Smooth muscle cell (in vitro differentiated cells): ENCODE results near the gene SLC7A10. TPM values are rescaled to one million over a fixed set of nuclear protein-coding genes. Genes with fewer than 3 reads are reported as not detected.

ENCODE experiments used
- DNase-seq: peaks from one replicate; lab custom pipeline; 2025; ENCODE audit not compliant: unreplicated experiment; lab: John Stamatoyannopoulos, UW
- H2AFZ ChIP-seq: fragments of 200-600 bp; sonication (generic); 2 replicates; pipeline ENCODE4 v1.6.0; 2016; ENCODE audit warnings: antibody characterized with exemption, low read depth, mild to moderate bottlenecking
- H3F3A ChIP-seq: fragments of 200-600 bp; sonication (generic); 2 replicates; pipeline ENCODE4 v1.6.0; 2017; ENCODE audit warnings: antibody characterized with exemption, low read depth
- H3K27ac ChIP-seq: fragments of 200-600 bp; sonication (generic); 2 replicates; pipeline ENCODE4 v1.5.1; 2016; ENCODE audit warnings: low read depth, mild to moderate bottlenecking
- H3K27me3 ChIP-seq: fragments of 200-600 bp; sonication (generic); 2 replicates; pipeline ENCODE4 v1.6.1; 2016; ENCODE audit warnings: low read depth, mild to moderate bottlenecking
- H3K36me3 ChIP-seq: fragments of 200-600 bp; sonication (generic); 2 replicates; pipeline ENCODE4 v1.5.1; 2016; ENCODE audit warnings: low read depth
- H3K4me1 ChIP-seq: fragments of 200-600 bp; sonication (generic); 2 replicates; pipeline ENCODE4 v1.5.1; 2016; ENCODE audit warnings: low read depth
- H3K4me2 ChIP-seq: fragments of 200-600 bp; sonication (generic); 2 replicates; pipeline ENCODE4 v1.6.0; 2016; ENCODE audit warnings: mild to moderate bottlenecking
- H3K4me3 ChIP-seq: fragments of 200-600 bp; sonication (generic); 2 replicates; pipeline ENCODE4 v1.5.1; 2016; ENCODE audit warnings: mild to moderate bottlenecking
- H3K79me2 ChIP-seq: fragments of 200-600 bp; sonication (generic); 2 replicates; pipeline ENCODE4 v1.6.0; 2016; ENCODE audit warnings: low read depth, mild to moderate bottlenecking
- H3K9ac ChIP-seq: fragments of 200-600 bp; sonication (generic); 2 replicates; pipeline ENCODE4 v1.6.0; 2016; ENCODE audit warnings: low read depth
- H3K9me3 ChIP-seq: fragments of 200-600 bp; sonication (generic); replicated peaks from 2 replicates; pipeline ENCODE4 v1.5.1; 2016; ENCODE audit warnings: low read depth
- H4K20me1 ChIP-seq: fragments of 200-600 bp; sonication (generic); 2 replicates; pipeline ENCODE4 v1.6.0; 2016; ENCODE audit warnings: low read depth
- CTCF ChIP-seq: fragments of 200-600 bp; sonication (generic); IDR thresholded peaks from 2 replicates; pipeline ENCODE4 v1.5.1; 2017; ENCODE audit warnings: borderline replicate concordance, mild to moderate bottlenecking, antibody characterized with exemption; ENCODE audit not compliant: insufficient read depth, poor library complexity, severe bottlenecking
- WGBS: methylation state at CpG from one replicate; pipeline ENCODE4 v1.1.7; 2016; ENCODE audit warnings: low lambda C conversion rate; 5-methylcytosine and 5-hydroxymethylcytosine counted together
- polyA plus RNA-seq: library from polyadenylated mRNA; unstranded; fragments of >200 nt; fragmentation: Nextera tagmentation; extraction: Ambion mirVana; gene quantifications from 2 replicates; pipeline ENCODE4 v1.2.1, GENCODE V29; 2016
- total RNA-seq: library from RNA; depleted of rRNA; stranded (reverse); fragments of >200 nt; gene quantifications from 2 replicates; pipeline ENCODE4 v1.2.3, GENCODE V29; 2014

The SLC7A10 gene
- total and polyA plus RNA-seq, 2 experiments from 2014 or later = 0.51 TPM; not detected in 1

- WGBS = 77% methylated on average over 20 of the region's 28 CpGs
- no peak overlapping the region for H3K9ac ChIP-seq
- H3K4me1 ChIP-seq = no peaks in the 10 kb centered on the region
- no peak overlapping the region for H2AFZ ChIP-seq
- H3K4me2 ChIP-seq = no peak overlapping the region
- H3K27me3 ChIP-seq = no peaks in the 10 kb centered on the region
- DNase-seq = no peak
- no peaks in the 10 kb centered on the region for H3F3A ChIP-seq
- no peak for TF ChIP-seq CTCF
- no peaks in the 10 kb centered on the region for H3K9me3 ChIP-seq
- no peaks in the 10 kb centered on the region for H4K20me1 ChIP-seq
- H3K79me2 ChIP-seq = no peaks in the 10 kb centered on the region
- no peak overlapping the region for H3K4me3 ChIP-seq
- no peaks in the 10 kb centered on the region for H3K36me3 ChIP-seq
- no peak overlapping the region for H3K27ac ChIP-seq
Observed at GRCh38 chr19:33248954-33249613, 23.4 kb upstream of the SLC7A10 start.

- Histone ChIP-seq H3K4me2 (no peak overlapping the region), H3K36me3 (no peaks in the 10 kb centered on the region), H3K9me3 (no peaks in the 10 kb centered on the region), H3K4me3 (no peak overlapping the region), H3K27me3 (no peaks in the 10 kb centered on the region), H3K79me2 (no peaks in the 10 kb centered on the region), H3F3A (no peaks in the 10 kb centered on the region), H3K9ac (no peak overlapping the region), H3K27ac (no peak overlapping the region), H3K4me1 (no peaks in the 10 kb centered on the region), H4K20me1 (no peaks in the 10 kb centered on the region), H2AFZ (no peak overlapping the region)
- no peak for TF ChIP-seq CTCF
- no peak for DNase-seq
- WGBS = 62% methylated on average over 11 of the region's 11 CpGs
Observed at GRCh38 chr19:33248553-33248953, 22.9 kb upstream of the SLC7A10 start.

GRCh38 chr19:33248104-33248503, 22.5 kb upstream of the SLC7A10 start:
- no peak overlapping the region for H3K27ac ChIP-seq
- H3K4me3 ChIP-seq = no peak overlapping the region
- DNase-seq = no peak
- H3K4me2 ChIP-seq = no peak overlapping the region
- no peaks in the 10 kb centered on the region for H3K27me3 ChIP-seq
- no peak overlapping the region for H2AFZ ChIP-seq
- no peaks in the 10 kb centered on the region for H3K79me2 ChIP-seq
- H3K9me3 ChIP-seq = no peaks in the 10 kb centered on the region
- no peak for TF ChIP-seq CTCF
- H3K9ac ChIP-seq = no peak overlapping the region
- 97% methylated on average over 8 of the region's 8 CpGs for whole genome bisulfite sequencing
- H3K4me1 ChIP-seq = no peaks in the 10 kb centered on the region
- H4K20me1 ChIP-seq = no peaks in the 10 kb centered on the region
- H3F3A ChIP-seq = no peaks in the 10 kb centered on the region
- no peaks in the 10 kb centered on the region for H3K36me3 ChIP-seq

DNA sequence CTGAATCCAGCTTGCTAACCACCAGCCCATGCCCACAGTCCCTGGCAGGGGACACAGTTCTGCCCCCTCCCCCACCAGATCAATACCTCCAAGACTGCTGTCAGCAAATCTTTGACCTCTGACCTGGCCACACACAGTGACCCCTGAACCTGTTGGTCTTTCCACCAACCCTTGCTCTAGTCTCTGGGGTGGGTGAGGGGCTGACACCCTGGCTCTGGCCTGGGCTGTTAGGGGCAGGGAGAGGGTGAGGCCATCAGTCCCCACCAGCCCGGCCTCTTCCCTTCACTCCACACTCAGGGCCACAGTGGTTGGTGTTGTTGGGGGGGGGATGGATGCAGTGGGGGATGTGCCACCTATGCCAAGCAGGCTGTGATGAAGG, 21.8 kb upstream of the SLC7A10 start:
- no peak for DNase-seq

More for the DNA sequence above, 21.8 kb upstream of the SLC7A10 start:
- Histone ChIP-seq H2AFZ (no peak overlapping the region), H3K9me3 (no peaks in the 10 kb centered on the region), H3K4me2 (no peak overlapping the region), H3K4me3 (no peak overlapping the region), H3F3A (no peaks in the 10 kb centered on the region), H3K36me3 (no peaks in the 10 kb centered on the region), H3K27me3 (no peaks in the 10 kb centered on the region), H4K20me1 (no peaks in the 10 kb centered on the region), H3K27ac (no peak overlapping the region), H3K9ac (no peak overlapping the region), H3K79me2 (no peaks in the 10 kb centered on the region), H3K4me1 (no peaks in the 10 kb centered on the region)
- TF ChIP-seq CTCF = no peak
- 93% methylated on average over 1 of the region's 1 CpG for WGBS
